Loucy (cell line): ENCODE results near the gene PODXL2.

ENCODE experiments used
- H2AFZ ChIP-seq: fragments of 200-600 bp; sonication (generic); 2 replicates; pipeline ENCODE4 v1.6.0; 2016; ENCODE audit warnings: antibody characterized with exemption, mild to moderate bottlenecking, low read length, moderate library complexity
- H3F3A ChIP-seq: fragments of 200-600 bp; 2 replicates; pipeline ENCODE4 v1.6.0; 2016; ENCODE audit warnings: antibody characterized with exemption, low read depth, mild to moderate bottlenecking
- H3K27me3 ChIP-seq: fragments of 200-600 bp; sonication (generic); 2 replicates; pipeline ENCODE4 v1.6.1; 2014; ENCODE audit warnings: low read length, mild to moderate bottlenecking; ENCODE audit not compliant: insufficient read depth, poor library complexity, severe bottlenecking
- H3K36me3 ChIP-seq: fragments of 200-600 bp; sonication (generic); 2 replicates; pipeline ENCODE4 v1.6.1; 2016; ENCODE audit warnings: low read length; ENCODE audit not compliant: insufficient read depth
- H3K4me1 ChIP-seq: fragments of 200-600 bp; sonication (generic); 2 replicates; pipeline ENCODE4 v1.5.1; 2014; ENCODE audit warnings: low read length, mild to moderate bottlenecking; ENCODE audit not compliant: insufficient read depth, poor library complexity, severe bottlenecking
- H3K4me2 ChIP-seq: fragments of 200-600 bp; sonication (generic); 2 replicates; pipeline ENCODE4 v1.6.0; 2014; ENCODE audit warnings: antibody characterized with exemption, low read length, low read depth, mild to moderate bottlenecking; ENCODE audit not compliant: poor library complexity, severe bottlenecking
- H3K4me3 ChIP-seq: fragments of 200-600 bp; sonication (generic); 2 replicates; pipeline ENCODE4 v1.5.1; 2014; ENCODE audit warnings: low read length, mild to moderate bottlenecking, mixed read lengths; ENCODE audit not compliant: poor library complexity, severe bottlenecking
- H3K79me2 ChIP-seq: fragments of 200-600 bp; sonication (generic); 2 replicates; pipeline ENCODE4 v1.6.1; 2014; ENCODE audit warnings: low read length; ENCODE audit not compliant: insufficient read depth
- H3K9ac ChIP-seq: fragments of 200-600 bp; sonication (generic); 2 replicates; pipeline ENCODE4 v1.6.0; 2014; ENCODE audit warnings: mild to moderate bottlenecking, low read depth, low read length, moderate library complexity; ENCODE audit not compliant: poor library complexity, severe bottlenecking
- H3K9me2 ChIP-seq: fragments of 200-600 bp; sonication (generic); replicated peaks from 2 replicates; pipeline ENCODE4 v1.6.1; 2016; ENCODE audit warnings: low read depth, low read length, mixed read lengths
- H3K9me3 ChIP-seq: fragments of 200-600 bp; sonication (generic); 2 replicates; pipeline ENCODE4 v1.6.1; 2014; ENCODE audit warnings: mild to moderate bottlenecking, antibody characterized with exemption, low read length, low read depth; ENCODE audit not compliant: insufficient read depth
- H4K20me1 ChIP-seq: fragments of 200-600 bp; sonication (generic); 2 replicates; pipeline ENCODE4 v1.6.0; 2014; ENCODE audit warnings: antibody characterized with exemption, low read length, mild to moderate bottlenecking; ENCODE audit not compliant: insufficient read depth, poor library complexity, severe bottlenecking
- CTCF ChIP-seq: fragments of 200-600 bp; sonication (generic); conservative IDR thresholded peaks from 2 replicates; pipeline ENCODE4 v1.5.1; 2014; ENCODE audit warnings: mild to moderate bottlenecking, antibody characterized with exemption, low read length
- EZH2phosphoT487 ChIP-seq: fragments of 200-600 bp; IDR thresholded peaks from 2 replicates; pipeline ENCODE4 v1.6.1; 2018; ENCODE audit warnings: antibody characterized with exemption, mild to moderate bottlenecking, moderate library complexity, borderline replicate concordance

The PODXL2 gene

GRCh38 chr3:127707851-127708411 lies 78.9 kb downstream of the PODXL2 start:
- Histone ChIP-seq H3K4me1 (peaks cover 6% of the 10 kb centered on the region), H3K4me2 (no peak overlapping the region), H3K4me3 (no peak overlapping the region), H3K36me3 (peaks cover 76% of the 10 kb centered on the region; the same call in 1 of the 2 replicates), H3K27me3 (no peaks in the 10 kb centered on the region), H3K9ac (no peak overlapping the region), H3F3A (no peaks in the 10 kb centered on the region), H2AFZ (no peak overlapping the region), H3K9me2 (no peaks in the 10 kb centered on the region), H3K79me2 (peaks cover 11% of the 10 kb centered on the region; the same call in 1 of the 2 replicates), H4K20me1 (peaks cover 3% of the 10 kb centered on the region), H3K9me3 (0 out of 2 replicates have a peak, but pooled peaks cover 2% of the 10 kb centered on the region)
- TF ChIP-seq CTCF = no peak
- no peak for TF ChIP-seq EZH2phosphoT487

GRCh38 chr3:127708837-127709236 lies 79.9 kb downstream of the PODXL2 start:
- Histone ChIP-seq H4K20me1 (peaks cover under 1% of the 10 kb centered on the region), H3F3A (no peaks in the 10 kb centered on the region), H2AFZ (no peak overlapping the region), H3K9me2 (no peaks in the 10 kb centered on the region), H3K9me3 (0 out of 2 replicates have a peak, but pooled peaks cover under 1% of the 10 kb centered on the region), H3K4me1 (peaks cover 4% of the 10 kb centered on the region), H3K36me3 (peaks cover 74% of the 10 kb centered on the region; the same call in 1 of the 2 replicates), H3K4me3 (no peak overlapping the region), H3K79me2 (peaks cover 2% of the 10 kb centered on the region; the same call in 1 of the 2 replicates), H3K4me2 (no peak overlapping the region), H3K27me3 (no peaks in the 10 kb centered on the region), H3K9ac (no peak overlapping the region)
- no peak for TF ChIP-seq CTCF
- TF ChIP-seq EZH2phosphoT487 = no peak

- H3K9me2 ChIP-seq = no peaks in the 10 kb centered on the region
- H3K4me3 ChIP-seq = no peak overlapping the region
- H3F3A ChIP-seq = no peaks in the 10 kb centered on the region
- no peak for TF ChIP-seq CTCF
- TF ChIP-seq EZH2phosphoT487 = no peak
- H3K9me3 ChIP-seq = no peaks in the 10 kb centered on the region
- H2AFZ ChIP-seq = no peak overlapping the region
- no peaks in the 10 kb centered on the region for H3K79me2 ChIP-seq
- H3K36me3 ChIP-seq = peaks cover 78% of the 10 kb centered on the region; the same call in 1 of the 2 replicates
- no peaks in the 10 kb centered on the region for H3K27me3 ChIP-seq
- no peaks in the 10 kb centered on the region for H3K4me1 ChIP-seq
- no peak overlapping the region for H3K4me2 ChIP-seq
- H3K9ac ChIP-seq = no peak overlapping the region
- no peaks in the 10 kb centered on the region for H4K20me1 ChIP-seq
These were observed 80.5 kb downstream of the PODXL2 start for GRCh38 chr3:127709320-127710060.
